ENCODE data around the gene APLP2.
"Not testable (repeated sequence)": the region's sequence is repeated elsewhere in the genome, so short reads cannot be mapped to it uniquely, and the experiment has no call there.

Gene APLP2

GRCh38 chr11:130177782-130178181 lies 108.1 kb downstream of the APLP2 start:
- no peak for DNase-seq

- no peak for DNase-seq
Observed at GRCh38 chr11:130178441-130179339, 109.0 kb downstream of the APLP2 start.

- no peak for DNase-seq
Observed at GRCh38 chr11:130179396-130180306, 110.0 kb downstream of the APLP2 start.

- DNase-seq, result no peak
Observed at GRCh38 chr11:130180491-130180890, 110.8 kb downstream of the APLP2 start.

- no peak for DNase-seq
Observed at GRCh38 chr11:130180896-130181294, 111.2 kb downstream of the APLP2 start.

- DNase-seq, result no peak
Observed at GRCh38 chr11:130181295-130182272, 111.9 kb downstream of the APLP2 start.

GRCh38 chr11:130183878-130184610 lies 114.3 kb downstream of the APLP2 start:
- DNase-seq, result no peak

GRCh38 chr11:130187096-130187495 lies 117.4 kb downstream of the APLP2 start:
- no peak for DNase-seq

GRCh38 chr11:130188047-130188446 lies 118.4 kb downstream of the APLP2 start:
- no peak for DNase-seq

- DNase-seq, result no peak
Observed at GRCh38 chr11:130188585-130189347, 119.1 kb downstream of the APLP2 start.

GRCh38 chr11:130189492-130190210 lies 120.0 kb downstream of the APLP2 start:
- DNase-seq, result no peak

GRCh38 chr11:130190371-130190881 lies 120.7 kb downstream of the APLP2 start:
- no peak for DNase-seq

GRCh38 chr11:130191896-130192295 lies 122.2 kb downstream of the APLP2 start:
- DNase-seq, result no peak

- DNase-seq, result no peak
Observed at GRCh38 chr11:130192845-130193267, 123.2 kb downstream of the APLP2 start.

- DNase-seq, result not testable (repeated sequence)
Observed at GRCh38 chr11:130193551-130193950, 123.9 kb downstream of the APLP2 start.
